HepG2 (cell line): ENCODE data around the gene SEMA3C. TPM values are rescaled to one million over a fixed set of nuclear protein-coding genes. Genes with fewer than 3 reads are reported as not detected.

ENCODE experiments used
- ATAC-seq: fragments of 200-7000 bp; cut with Tn5 transposase; 3 replicates; pipeline ENCODE4 v1.9.1; 2020; ENCODE audit warnings: mild to moderate bottlenecking, moderate library complexity
- BruUV-seq: library from RNA; stranded (reverse); fragments of 400-500 nt; replicated peaks from 2 replicates; lab custom pipeline; 2021; lab: Mats Ljungman, UMichigan
- CTCF ChIA-PET: fragments of 300-600 bp; formaldehyde crosslinking; extraction: SDS; loops from one replicate; lab custom pipeline; 2021; ENCODE audit warnings: low total read pairs, inconsistent platforms, low intra/inter-chr PET ratio; lab: Yijun Ruan, JAX
- POLR2A ChIA-PET: fragments of 350-600 bp; sonication (Branson Sonifier 250); formaldehyde crosslinking; loops from one replicate; lab custom pipeline; 2020; ENCODE audit warnings: antibody characterized with exemption, inconsistent platforms; lab: Yijun Ruan, JAX
- DNase-seq: peaks from one replicate; pipeline ENCODE4 v3.0.0-alpha.2; 2015; ENCODE audit warnings: low spot score
- FAIRE-seq: peaks from 3 replicates; lab custom pipeline; 2011; peaks lifted over from hg19 to GRCh38; lab: Jason Lieb, UNC
- H2AFZ ChIP-seq: one replicate; pipeline ENCODE4 v1.6.1; 2011; ENCODE audit warnings: low read length, inconsistent platforms
- H3K27ac ChIP-seq: fragments of 300-600 bp; 3 replicates; pipeline ENCODE4 v1.8.0; 2011; ENCODE audit warnings: mixed run types, mild to moderate bottlenecking, mixed read lengths, low read length, inconsistent platforms; ENCODE audit not compliant: insufficient read depth; ENCODE audit errors: extremely low read length
- H3K27me3 ChIP-seq, 2 experiments: fragments of 200-600 bp in 1 of 2; 2 replicates in 1 of 2; 3 replicates in 1 of 2; pipeline versions ENCODE4 v1.6.0 to v1.8.0; 2011; ENCODE audit warnings: low read length in 2 of 2, mild to moderate bottlenecking in 2 of 2, moderate library complexity in 2 of 2, inconsistent platforms in 1 of 2; ENCODE audit not compliant: insufficient read depth in 2 of 2, control insufficient read depth in 1 of 2
- H3K36me3 ChIP-seq, 2 experiments: fragments of 200-600 bp in 1 of 2; replicated peaks in 1 of 2; 2 replicates in 1 of 2; 3 replicates in 1 of 2; pipeline versions ENCODE4 v1.5.1 to v1.8.0; 2011; ENCODE audit warnings: low read length in 2 of 2, inconsistent platforms in 1 of 2; ENCODE audit not compliant: insufficient read depth in 2 of 2, control insufficient read depth in 1 of 2
- H3K4me1 ChIP-seq: 2 replicates; pipeline ENCODE4 v1.5.1; 2012; ENCODE audit warnings: low read length, inconsistent platforms; ENCODE audit not compliant: insufficient read depth
- H3K4me2 ChIP-seq: 2 replicates; pipeline ENCODE4 v1.6.0; 2011; ENCODE audit warnings: low read depth, low read length, inconsistent platforms
- H3K4me3 ChIP-seq, 3 experiments: fragments of 200-600 bp in 1 of 3; sonication (generic), shearing (Covaris generic) in 1 of 3; replicated peaks in 1 of 3; 2 replicates each; pipeline ENCODE4 v1.5.1; 2011 to 2016; ENCODE audit warnings: low read length in 3 of 3, inconsistent platforms in 2 of 3, low read depth in 2 of 3, mild to moderate bottlenecking in 2 of 3, control low read depth in 1 of 3, mixed read lengths in 1 of 3; ENCODE audit not compliant: insufficient read depth in 1 of 3
- H3K79me2 ChIP-seq: one replicate; pipeline ENCODE4 v1.6.1; 2011; ENCODE audit warnings: low read length, inconsistent platforms; ENCODE audit not compliant: insufficient read depth
- H3K9ac ChIP-seq: 2 replicates; pipeline ENCODE4 v1.6.0; 2011; ENCODE audit warnings: mild to moderate bottlenecking, low read depth, low read length, inconsistent platforms; ENCODE audit not compliant: insufficient read depth
- H3K9me3 ChIP-seq: 2 replicates; pipeline ENCODE4 v1.5.1; 2012; ENCODE audit warnings: mild to moderate bottlenecking, low read length
- H4K20me1 ChIP-seq: 2 replicates; pipeline ENCODE4 v1.6.0; 2011; ENCODE audit warnings: inconsistent platforms, mild to moderate bottlenecking, low read length, moderate library complexity; ENCODE audit not compliant: insufficient read depth
- GABPA ChIP-seq, 2 experiments: IDR thresholded peaks; 2 replicates each; pipeline ENCODE4 v1.6.1; 2011 to 2016; ENCODE audit warnings: low read depth in 2 of 2, low read length in 1 of 2, missing biosample characterization in 1 of 2, missing genetic modification characterization in 1 of 2
- KAT2B ChIP-seq: fragments of 150-350 bp; IDR thresholded peaks from 2 replicates; pipeline ENCODE4 v1.6.1; 2014; ENCODE audit warnings: low read depth, low read length, borderline replicate concordance
- MXD1 ChIP-seq: sonication (generic); formaldehyde crosslinking; IDR thresholded peaks from 2 replicates; pipeline ENCODE4 v1.4.0; 2020; ENCODE audit warnings: mild to moderate bottlenecking, missing genetic modification reagents
- SIN3A ChIP-seq: IDR thresholded peaks from 2 replicates; pipeline ENCODE4 v1.6.1; 2011; ENCODE audit warnings: low read depth, mild to moderate bottlenecking, control low read depth, low read length, borderline replicate concordance
- SYNCRIP ChIP-seq: fragments of 200-400 bp; formaldehyde crosslinking; IDR thresholded peaks from 2 replicates; pipeline ENCODE4 v1.6.1; 2018; ENCODE audit warnings: mild to moderate bottlenecking, low read depth, low read length; ENCODE audit not compliant: insufficient read depth
- ZNF17 ChIP-seq: sonication (generic); formaldehyde crosslinking; IDR thresholded peaks from 2 replicates; pipeline ENCODE4 v1.5.0; 2020; ENCODE audit warnings: mild to moderate bottlenecking, missing genetic modification reagents
- ZNF207 ChIP-seq: fragments of 450-650 bp; IDR thresholded peaks from 2 replicates; pipeline ENCODE4 v1.6.1; 2016; ENCODE audit warnings: antibody characterized with exemption, borderline replicate concordance
- ZNF354B ChIP-seq: sonication (generic); formaldehyde crosslinking; IDR thresholded peaks from 2 replicates; pipeline ENCODE4 v1.8.0; 2022; ENCODE audit warnings: mild to moderate bottlenecking, missing genetic modification reagents
- ZNF883 ChIP-seq: sonication (generic); formaldehyde crosslinking; IDR thresholded peaks from 2 replicates; pipeline ENCODE4 v1.5.1; 2020; ENCODE audit warnings: mild to moderate bottlenecking, missing genetic modification reagents; ENCODE audit errors: not compliant biosample characterization
- WGBS: methylation state at CpG from one replicate; pipeline ENCODE4 v1.1.6; 2017; ENCODE audit warnings: low lambda C conversion rate; 5-methylcytosine and 5-hydroxymethylcytosine counted together
- in situ Hi-C: cut with HindIII; loops from 2 replicates; pipeline ENCODE4 v1.10.0; 2017; ENCODE audit warnings: low pct_unique_long_range_greater_than_20kb; ENCODE audit not compliant: extremely low pct_ligation_motif_present
- intact Hi-C: fragments of 100-400 bp; cut with micrococcal nuclease; formaldehyde crosslinking; loops from one replicate; pipeline ENCODE4 v1.10.0; 2022; ENCODE audit not compliant: unreplicated experiment
- polyA plus RNA-seq, 8 experiments: library from polyadenylated mRNA; depleted of rRNA in 3 of 8; stranded (reverse) in 7 of 8; unstranded in 1 of 8; fragments of >200 nt; fragmentation: Illumina TruSeq in 4 of 8; extraction: Trizol in 4 of 8; gene quantifications; 2 replicates each; pipeline versions ENCODE4 v1.2.1 to v1.2.3, GENCODE V29; 2011 to 2016; ENCODE audit warnings: low read depth in 4 of 8, missing spikeins in 1 of 8, mixed read lengths in 1 of 8; ENCODE audit not compliant: insufficient read depth in 1 of 8
- total RNA-seq, 5 experiments: library from RNA; depleted of rRNA; stranded (reverse); fragments of >200 nt; fragmentation: Illumina TruSeq; extraction: Trizol; gene quantifications; 2 replicates each; pipeline ENCODE4 v1.2.3, GENCODE V29; 2016; ENCODE audit warnings: low read depth in 1 of 5

Gene SEMA3C
- total and polyA plus RNA-seq, 2 of the 13 experiments (the other 11 are each of a cell fraction or from before 2014, with no cell fraction given), result 0.05 to 0.13 TPM

- H3K4me2 ChIP-seq, result no peak overlapping the region
- no peaks in the 10 kb centered on the region for H4K20me1 ChIP-seq
- ATAC-seq, result no peak
- TF ChIP-seq GABPA (IDR thresholded peaks at IDR 0.05; ENCODE audit: low read depth, low read length) (no peak), GABPA (CRISPR knock-in tag; IDR thresholded peaks at IDR 0.05; ENCODE audit: low read depth) (no peak), SIN3A (no peak), ZNF883 (CRISPR knock-in tag) (no peak), ZNF354B (CRISPR knock-in tag) (no peak), ZNF207 (no peak), SYNCRIP (no peak), KAT2B (no peak), ZNF17 (CRISPR knock-in tag) (no peak), MXD1 (no peak)
- in situ Hi-C loops (no loop called here), intact Hi-C loops (no loop called here)
- ChIA-PET POLR2A (no interaction called here), CTCF (no interaction called here)
- no peak overlapping the region for H3K27ac ChIP-seq
- H3K9me3 ChIP-seq, result no peaks in the 10 kb centered on the region
- no peaks in the 10 kb centered on the region for H3K79me2 ChIP-seq
- no peak for FAIRE-seq
- WGBS, result 32% methylated on average over 2 of the region's 2 CpGs
- no peak overlapping the region for H2AFZ ChIP-seq
- H3K36me3 ChIP-seq, result no peaks in the 10 kb centered on the region
- no peak overlapping the region for H3K9ac ChIP-seq
- DNase-seq, result peak; percentile 8
- no peak overlapping the region for H3K4me3 ChIP-seq
- BruUV-seq, result no TSS peak
- no peaks in the 10 kb centered on the region; a peak in 1 of 5 replicates for H3K27me3 ChIP-seq
- H3K4me1 ChIP-seq, result no peaks in the 10 kb centered on the region
Measured at GRCh38 chr7:80883154-80884025, 35.5 kb downstream of the SEMA3C start.
